Testis (tissue), 2 donors: ENCODE measurements around the gene TMEM191C.

Source experiments
- POLR2A ChIP-seq: fragments of 450-650 bp; IDR thresholded peaks from one replicate; pipeline ENCODE4 v1.6.1; 2017; ENCODE audit warnings: antibody characterized with exemption, mild to moderate bottlenecking, moderate library complexity
- TF ChIP-seq, protein P1 (sequence below), 3 experiments: fragments of 450-650 bp in 2 of 3; fragments of 200-600 bp in 1 of 3; sonication (generic) in 1 of 3; IDR thresholded peaks; one replicate each; pipeline ENCODE4 v1.5.1; 2016 to 2019; ENCODE audit warnings: antibody characterized with exemption in 3 of 3, mild to moderate bottlenecking in 2 of 3, moderate library complexity in 1 of 3

DNA sequence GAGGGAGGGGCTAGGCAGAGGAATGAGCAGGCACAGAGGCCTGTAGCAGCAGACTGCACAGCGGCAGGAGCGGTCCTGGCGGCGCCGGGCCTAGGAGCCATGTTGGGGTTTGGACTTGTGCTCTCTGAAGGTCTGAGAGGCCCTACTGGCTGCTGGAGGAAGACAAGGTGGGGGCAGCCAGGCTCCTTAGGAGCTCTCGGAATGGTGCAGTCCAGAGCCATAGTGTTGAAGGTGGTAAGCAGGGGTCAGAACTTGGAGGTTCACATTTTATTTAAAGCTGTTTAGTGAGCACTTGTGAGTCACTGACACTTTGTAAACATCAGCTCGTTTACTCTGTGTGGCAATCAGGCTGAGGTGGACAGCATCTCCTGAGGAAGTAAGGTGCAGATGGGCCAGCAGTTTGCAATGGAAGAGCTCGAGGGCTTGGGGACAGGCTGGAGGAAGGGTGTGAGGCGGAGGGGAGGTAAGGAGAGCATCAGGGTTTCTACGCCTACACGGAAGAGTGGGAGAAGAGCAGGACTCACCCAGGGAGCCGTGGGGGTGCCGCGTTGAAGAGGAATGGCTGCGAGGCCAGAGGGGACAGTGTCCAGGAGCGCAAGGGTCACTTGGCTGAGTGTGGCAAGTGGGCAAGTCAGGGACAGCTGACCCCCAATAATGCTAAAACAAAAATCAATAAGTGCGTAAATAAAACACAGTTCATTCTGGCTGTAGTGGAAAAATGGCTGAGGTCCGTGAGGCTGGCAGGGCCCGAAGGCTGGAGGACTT is 10.0 kb upstream of the TMEM191C start:
- no peak for TF ChIP-seq POLR2A
- TF ChIP-seq, protein P1, sequence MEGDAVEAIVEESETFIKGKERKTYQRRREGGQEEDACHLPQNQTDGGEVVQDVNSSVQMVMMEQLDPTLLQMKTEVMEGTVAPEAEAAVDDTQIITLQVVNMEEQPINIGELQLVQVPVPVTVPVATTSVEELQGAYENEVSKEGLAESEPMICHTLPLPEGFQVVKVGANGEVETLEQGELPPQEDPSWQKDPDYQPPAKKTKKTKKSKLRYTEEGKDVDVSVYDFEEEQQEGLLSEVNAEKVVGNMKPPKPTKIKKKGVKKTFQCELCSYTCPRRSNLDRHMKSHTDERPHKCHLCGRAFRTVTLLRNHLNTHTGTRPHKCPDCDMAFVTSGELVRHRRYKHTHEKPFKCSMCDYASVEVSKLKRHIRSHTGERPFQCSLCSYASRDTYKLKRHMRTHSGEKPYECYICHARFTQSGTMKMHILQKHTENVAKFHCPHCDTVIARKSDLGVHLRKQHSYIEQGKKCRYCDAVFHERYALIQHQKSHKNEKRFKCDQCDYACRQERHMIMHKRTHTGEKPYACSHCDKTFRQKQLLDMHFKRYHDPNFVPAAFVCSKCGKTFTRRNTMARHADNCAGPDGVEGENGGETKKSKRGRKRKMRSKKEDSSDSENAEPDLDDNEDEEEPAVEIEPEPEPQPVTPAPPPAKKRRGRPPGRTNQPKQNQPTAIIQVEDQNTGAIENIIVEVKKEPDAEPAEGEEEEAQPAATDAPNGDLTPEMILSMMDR (IDR thresholded peaks at IDR 0.05): no peak
